Endodermal cell (in vitro differentiated cells): Measurements from ENCODE around the gene LRRFIP1. TPM values are rescaled to one million over a fixed set of nuclear protein-coding genes. Genes with fewer than 3 reads are reported as not detected.

Source experiments
- DNase-seq: peaks from one replicate; pipeline ENCODE4 v3.0.0-alpha.2; 2017
- H3K27ac ChIP-seq: 2 replicates; pipeline ENCODE4 v1.5.1; 2013; ENCODE audit warnings: mild to moderate bottlenecking, low read depth, low read length, moderate library complexity
- H3K27me3 ChIP-seq: 2 replicates; pipeline ENCODE4 v1.6.1; 2013; ENCODE audit warnings: mild to moderate bottlenecking, low read length, moderate library complexity; ENCODE audit not compliant: insufficient read depth, control insufficient read depth, poor library complexity, severe bottlenecking
- H3K36me3 ChIP-seq: 2 replicates; pipeline ENCODE4 v1.7.0; 2013; ENCODE audit warnings: mild to moderate bottlenecking, low read length, moderate library complexity; ENCODE audit not compliant: control insufficient read depth, insufficient read depth
- H3K4me1 ChIP-seq: one replicate; pipeline ENCODE4 v1.7.0; 2013; ENCODE audit warnings: low read length; ENCODE audit not compliant: control insufficient read depth, insufficient read depth
- H3K4me3 ChIP-seq: 2 replicates; pipeline ENCODE4 v1.5.1; 2013; ENCODE audit warnings: mild to moderate bottlenecking, low read length, moderate library complexity
- H3K9ac ChIP-seq: 2 replicates; pipeline ENCODE4 v1.6.1; 2013; ENCODE audit warnings: mild to moderate bottlenecking, low read length, moderate library complexity; ENCODE audit not compliant: poor library complexity, severe bottlenecking; ENCODE audit errors: extremely low read depth
- H3K9me3 ChIP-seq: 2 replicates; pipeline ENCODE4 v1.6.1; 2013; ENCODE audit warnings: mild to moderate bottlenecking, low read length, moderate library complexity; ENCODE audit not compliant: control insufficient read depth
- H3K27ac Mint-ChIP-seq: 2 replicates; pipeline ENCODE4 v1.8.0; 2020; ENCODE audit warnings: mixed read lengths
- H3K27me3 Mint-ChIP-seq: 2 replicates; pipeline ENCODE4 v1.8.0; 2021; ENCODE audit warnings: mild to moderate bottlenecking, mixed read lengths; ENCODE audit not compliant: insufficient read depth
- H3K36me3 Mint-ChIP-seq: 2 replicates; pipeline ENCODE4 v1.8.0; 2020; ENCODE audit warnings: low read depth, mixed read lengths
- H3K4me1 Mint-ChIP-seq: 2 replicates; pipeline ENCODE4 v1.8.0; 2020; ENCODE audit warnings: mixed read lengths
- H3K4me3 Mint-ChIP-seq: 2 replicates; pipeline ENCODE4 v1.8.0; 2020; ENCODE audit warnings: mild to moderate bottlenecking, moderate library complexity, mixed read lengths
- H3K9me3 Mint-ChIP-seq: 2 replicates; pipeline ENCODE4 v1.8.0; 2020; ENCODE audit warnings: mild to moderate bottlenecking, mixed read lengths
- CTCF ChIP-seq: fragments of 200-600 bp; sonication (generic); conservative IDR thresholded peaks from 2 replicates; pipeline ENCODE4 v1.5.0; 2021; ENCODE audit warnings: antibody characterized with exemption, mild to moderate bottlenecking
- WGBS, 2 experiments: methylation state at CpG; one replicate each; pipeline versions ENCODE4 v1.1.5 to v1.1.7; 2013; ENCODE audit warnings: missing lambda C conversion rate in 2 of 2, mixed read lengths in 1 of 2; ENCODE audit not compliant: insufficient coverage in 1 of 2, insufficient read length in 1 of 2; 5-methylcytosine and 5-hydroxymethylcytosine counted together
- total RNA-seq, 2 donors: library from RNA; stranded (reverse); fragmentation: NEBNext Ultra II Directional in 1 of 2; extraction: Animal tissue kit (Norgen Biotek cat#: 25700) in 1 of 2; gene quantifications; 2 replicates in 1 of 2; 3 replicates in 1 of 2; pipeline ENCODE4 v1.2.1, GENCODE V29; 2021

LRRFIP1 gene
- total RNA-seq, 2 donors from 2014 or later: 102 to 132 TPM

GRCh38 chr2:237638176-237638575 is 10.8 kb downstream of the LRRFIP1 start:
- H3K4me1 ChIP-seq: no peaks in the 10 kb centered on the region
- H3K4me3 Mint-ChIP-seq: no peak overlapping the region
- H3K27ac Mint-ChIP-seq: no peak overlapping the region
- peaks cover 3% of the 10 kb centered on the region for H3K4me1 Mint-ChIP-seq
- H3K9me3 Mint-ChIP-seq: peaks cover 44% of the 10 kb centered on the region
- no peaks in the 10 kb centered on the region for H3K27me3 ChIP-seq
- H3K27ac ChIP-seq: no peak overlapping the region
- 96 to 99% methylated on average over 7 to 8 of the region's 8 CpGs for WGBS, 2 experiments
- no peak overlapping the region for H3K4me3 ChIP-seq
- DNase-seq: no peak
- no peak for TF ChIP-seq CTCF
- H3K27me3 Mint-ChIP-seq: no peaks in the 10 kb centered on the region
- peaks cover 95% of the 10 kb centered on the region for H3K36me3 ChIP-seq
- peaks cover 48% of the 10 kb centered on the region for H3K9me3 ChIP-seq
- peaks cover 82% of the 10 kb centered on the region for H3K36me3 Mint-ChIP-seq
- no peak overlapping the region for H3K9ac ChIP-seq

DNA sequence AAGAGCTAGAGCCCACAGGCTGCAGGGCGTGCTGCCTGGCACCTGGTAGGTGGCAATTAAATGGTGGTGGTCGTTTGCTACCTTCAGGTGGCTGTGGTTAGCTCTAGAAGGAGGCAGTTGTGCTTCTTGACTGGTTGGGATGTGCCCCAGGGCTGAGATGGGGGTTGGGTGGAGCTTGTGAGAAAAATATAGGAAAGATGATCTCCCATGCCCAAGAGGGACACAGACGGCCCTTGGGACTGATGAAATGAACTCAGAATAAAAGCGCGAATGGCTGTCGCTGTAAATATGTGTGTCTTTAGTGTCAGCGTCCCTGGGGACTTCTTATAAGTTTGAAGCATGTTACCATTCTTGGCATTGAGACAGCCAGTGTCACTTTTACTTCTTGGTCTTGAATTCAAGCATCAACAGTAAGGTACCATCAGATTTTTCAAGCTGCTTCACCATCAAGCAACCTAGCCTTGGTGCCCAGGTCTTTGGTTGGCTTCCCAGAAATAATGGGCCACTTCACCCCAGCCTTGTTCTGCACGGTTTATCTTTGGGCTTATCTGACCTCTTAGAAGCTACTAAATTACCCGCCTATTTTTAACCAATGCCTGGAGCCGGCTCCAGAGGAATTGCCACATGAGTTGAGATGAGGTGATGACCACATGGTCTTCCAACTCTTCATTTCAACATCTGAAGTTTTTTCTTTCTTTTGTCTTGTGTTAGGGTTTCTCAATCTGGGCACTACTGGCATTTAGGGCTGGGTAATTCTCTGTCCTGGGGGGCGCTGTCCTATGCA is 11.9 kb downstream of the LRRFIP1 start:
- H3K27ac Mint-ChIP-seq: no peak overlapping the region

GRCh38 chr2:237639836-237640220 is 12.4 kb downstream of the LRRFIP1 start:
- Mint-ChIP-seq H3K27me3 (no peaks in the 10 kb centered on the region), H3K9me3 (peaks cover 33% of the 10 kb centered on the region), H3K36me3 (peaks cover 72% of the 10 kb centered on the region), H3K27ac (no peak overlapping the region), H3K4me3 (no peak overlapping the region), H3K4me1 (peaks cover 3% of the 10 kb centered on the region)
- Histone ChIP-seq H3K27ac (no peak overlapping the region), H3K9me3 (peaks cover 31% of the 10 kb centered on the region), H3K36me3 (peaks cover 95% of the 10 kb centered on the region), H3K9ac (no peak overlapping the region), H3K27me3 (no peaks in the 10 kb centered on the region), H3K4me1 (no peaks in the 10 kb centered on the region), H3K4me3 (no peak overlapping the region)
- TF ChIP-seq CTCF: no peak
- 93 to 94% methylated on average over 6 of the region's 6 CpGs for WGBS, 2 experiments
- no peak for DNase-seq

More for the DNA sequence above, 11.9 kb downstream of the LRRFIP1 start:
- Histone ChIP-seq H3K9ac (no peak overlapping the region), H3K4me3 (no peak overlapping the region), H3K9me3 (peaks cover 37% of the 10 kb centered on the region), H3K27ac (no peak overlapping the region), H3K27me3 (no peaks in the 10 kb centered on the region), H3K4me1 (no peaks in the 10 kb centered on the region), H3K36me3 (peaks cover 95% of the 10 kb centered on the region)
- Mint-ChIP-seq H3K9me3 (peaks cover 38% of the 10 kb centered on the region), H3K27me3 (no peaks in the 10 kb centered on the region), H3K36me3 (peaks cover 75% of the 10 kb centered on the region), H3K4me3 (no peak overlapping the region), H3K4me1 (peaks cover 3% of the 10 kb centered on the region)
- 93 to 98% methylated on average over 9 to 11 of the region's 11 CpGs for WGBS, 2 experiments
- DNase-seq: no peak
- TF ChIP-seq CTCF: no peak
